GM18951 (cell line): ENCODE data around the gene ERO1A.
"Not testable (repeated sequence)": the region's sequence is repeated elsewhere in the genome, so short reads cannot be mapped to it uniquely, and the experiment has no call there.

Source experiments
- POLR2A ChIP-seq: IDR thresholded peaks from 4 replicates; pipeline ENCODE4 v1.6.1; 2011; ENCODE audit warnings: mild to moderate bottlenecking; ENCODE audit not compliant: insufficient read length, insufficient read depth; ENCODE audit errors: extremely low read depth
- in situ Hi-C: fragments of 300-500 bp; cut with MboI; formaldehyde crosslinking; loops from one replicate; pipeline ENCODE4 v1.12.0; 2022; ENCODE audit warnings: low sequenced_read_pairs, mixed read lengths, inconsistent platforms; ENCODE audit not compliant: unreplicated experiment

ERO1A gene, protein sequence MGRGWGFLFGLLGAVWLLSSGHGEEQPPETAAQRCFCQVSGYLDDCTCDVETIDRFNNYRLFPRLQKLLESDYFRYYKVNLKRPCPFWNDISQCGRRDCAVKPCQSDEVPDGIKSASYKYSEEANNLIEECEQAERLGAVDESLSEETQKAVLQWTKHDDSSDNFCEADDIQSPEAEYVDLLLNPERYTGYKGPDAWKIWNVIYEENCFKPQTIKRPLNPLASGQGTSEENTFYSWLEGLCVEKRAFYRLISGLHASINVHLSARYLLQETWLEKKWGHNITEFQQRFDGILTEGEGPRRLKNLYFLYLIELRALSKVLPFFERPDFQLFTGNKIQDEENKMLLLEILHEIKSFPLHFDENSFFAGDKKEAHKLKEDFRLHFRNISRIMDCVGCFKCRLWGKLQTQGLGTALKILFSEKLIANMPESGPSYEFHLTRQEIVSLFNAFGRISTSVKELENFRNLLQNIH

DNA sequence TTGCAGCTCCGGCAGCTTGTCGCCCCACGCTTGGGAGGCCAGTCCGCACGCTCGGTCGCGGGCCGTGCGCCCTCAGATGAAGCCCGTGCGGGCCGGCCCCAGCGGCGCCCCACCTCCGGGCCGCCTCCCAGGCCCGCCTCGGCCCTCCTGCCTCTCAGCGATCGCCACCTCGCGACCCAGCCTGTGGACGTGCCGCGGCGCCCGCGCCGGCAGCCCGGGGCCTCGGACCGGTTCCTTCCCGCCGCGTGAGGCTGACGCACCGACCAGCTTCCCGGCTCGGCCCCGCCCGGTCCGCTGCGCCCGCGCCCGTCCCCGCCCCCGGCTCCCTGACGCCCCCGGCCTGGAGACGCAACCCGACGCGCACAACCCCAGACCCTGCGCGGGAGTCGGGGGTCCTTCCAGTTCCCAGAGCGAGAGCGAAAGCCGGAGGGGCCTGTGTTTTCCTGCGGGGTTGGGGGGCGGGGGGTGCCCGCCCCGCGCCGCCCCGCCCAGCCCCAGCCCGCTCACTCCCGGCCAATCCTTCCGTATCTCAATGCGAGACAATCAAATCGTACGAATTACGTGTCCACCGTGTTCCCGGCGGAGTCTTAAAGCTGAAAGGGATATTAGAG, at the start of gene ERO1A:
Gene ERO1A, minus strand, starts transcription at position 78 of the 611 bp plus-strand sequence. Its CDS starts 77 bp downstream, at position 1.
- in situ Hi-C loops = no loop called here
- TF ChIP-seq POLR2A = peak; percentile 73

- in situ Hi-C loops = no loop called here
- no peak for TF ChIP-seq POLR2A
Observed at GRCh38 chr14:52741865-52742264, 46.5 kb upstream of the ERO1A start.

DNA sequence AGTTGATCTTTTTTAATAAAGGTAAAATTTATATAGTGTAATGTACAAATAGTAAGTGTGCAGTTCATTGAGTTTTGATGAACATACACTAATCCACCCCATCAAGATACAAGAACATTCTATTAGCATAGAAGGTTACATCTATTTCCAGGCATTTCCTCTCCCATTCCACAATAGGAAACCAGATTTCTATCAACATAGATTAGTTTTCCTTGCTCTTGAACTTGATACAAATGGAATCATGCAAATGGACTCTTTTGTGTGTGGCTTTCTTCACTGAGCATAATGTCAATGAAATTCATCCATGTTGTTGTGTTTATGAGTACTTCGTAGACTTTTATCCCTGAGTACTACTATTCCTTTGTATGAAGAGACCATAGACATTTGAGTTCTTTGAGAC, 45.4 kb upstream of the ERO1A start:
- no peak for TF ChIP-seq POLR2A
- in situ Hi-C loops = no loop called here

GRCh38 chr14:52738409-52738808, 43.1 kb upstream of the ERO1A start:
- no peak for TF ChIP-seq POLR2A
- in situ Hi-C loops = no loop called here

GRCh38 chr14:52735921-52736489, 40.6 kb upstream of the ERO1A start:
- no peak for TF ChIP-seq POLR2A
- in situ Hi-C loops = no loop called here

GRCh38 chr14:52733824-52734223, 38.5 kb upstream of the ERO1A start:
- TF ChIP-seq POLR2A = no peak
- in situ Hi-C loops = no loop called here

- in situ Hi-C loops = no loop called here
- TF ChIP-seq POLR2A = no peak
Observed at GRCh38 chr14:52730709-52731111, 35.4 kb upstream of the ERO1A start.

GRCh38 chr14:52729925-52730708, 34.8 kb upstream of the ERO1A start, which contains the start of gene STYX:
STYX (plus strand) TSS chr14:52730166; CDS start chr14:52730475, 309 bp downstream.
- in situ Hi-C loops = no loop called here
- TF ChIP-seq POLR2A = peak; percentile 87

GRCh38 chr14:52729585-52729924, 34.2 kb upstream of the ERO1A start:
- in situ Hi-C loops = no loop called here
- no peak for TF ChIP-seq POLR2A

DNA sequence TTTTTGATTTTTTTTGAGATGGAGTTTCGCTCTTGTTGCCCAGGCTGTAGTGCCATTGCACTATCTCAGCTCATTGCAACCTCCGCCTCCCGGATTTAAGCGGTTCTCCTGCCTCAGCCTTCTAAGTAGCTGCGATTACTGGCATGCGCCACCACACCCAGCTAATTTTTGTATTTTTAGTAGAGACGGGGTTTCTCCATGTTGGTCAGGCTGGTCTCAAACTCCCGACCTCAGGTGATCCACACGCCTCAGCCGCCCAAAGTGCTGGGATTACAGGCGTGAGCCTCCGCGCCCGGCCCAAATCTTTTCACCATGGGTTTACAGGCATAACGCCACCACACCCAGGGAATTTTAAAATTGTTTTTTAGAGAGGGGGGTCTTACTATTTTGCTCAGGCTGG, 33.7 kb upstream of the ERO1A start:
- in situ Hi-C loops = not testable (repeated sequence)

DNA sequence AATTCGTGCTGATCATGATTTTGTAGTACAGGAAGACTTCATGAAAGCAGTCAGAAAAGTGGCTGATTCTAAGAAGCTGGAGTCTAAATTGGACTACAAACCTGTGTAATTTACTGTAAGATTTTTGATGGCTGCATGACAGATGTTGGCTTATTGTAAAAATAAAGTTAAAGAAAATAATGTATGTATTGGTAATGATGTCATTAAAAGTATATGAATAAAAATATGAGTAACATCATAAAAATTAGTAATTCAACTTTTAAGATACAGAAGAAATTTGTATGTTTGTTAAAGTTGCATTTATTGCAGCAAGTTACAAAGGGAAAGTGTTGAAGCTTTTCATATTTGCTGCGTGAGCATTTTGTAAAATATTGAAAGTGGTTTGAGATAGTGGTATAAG, 32.2 kb upstream of the ERO1A start:
- in situ Hi-C loops = not testable (repeated sequence)

DNA sequence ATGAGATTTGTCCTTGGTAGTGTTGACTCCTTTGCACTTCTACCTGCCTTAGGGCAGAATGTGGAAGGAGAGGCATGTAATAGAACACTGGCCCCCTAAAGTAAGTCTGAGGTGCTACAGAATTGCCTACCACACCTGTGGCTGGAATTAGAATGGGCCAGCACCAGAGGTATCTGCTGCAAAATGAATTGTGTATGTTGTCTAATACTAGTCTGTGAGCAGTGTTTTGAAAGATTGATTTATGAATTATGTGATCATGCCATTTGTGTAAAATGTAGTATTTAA, 28.9 kb upstream of the ERO1A start:
- TF ChIP-seq POLR2A = no peak
- in situ Hi-C loops = no loop called here

- in situ Hi-C loops = no loop called here
- TF ChIP-seq POLR2A = no peak
Observed at GRCh38 chr14:52723514-52724359, 28.4 kb upstream of the ERO1A start.
